Effector memory CD8-positive, alpha-beta T cell (primary cell): Measurements from ENCODE around the gene KAT5.
"Not testable (repeated sequence)": the region's sequence is repeated elsewhere in the genome, so short reads cannot be mapped to it uniquely, and the experiment has no call there.

Experiments used
- ATAC-seq: fragments of 150-1000 bp; cut with Tn5 transposase; replicated peaks from 2 replicates; pipeline ENCODE4 v1.10.0; 2021; ENCODE audit warnings: mild to moderate bottlenecking, moderate library complexity
- DNase-seq, 3 experiments: peaks; one replicate each; pipeline ENCODE4 v3.0.0; 2021
- H3K27ac Mint-ChIP-seq, 2 donors: one replicate each; pipeline ENCODE4 v1.8.0; 2022; ENCODE audit warnings: mild to moderate bottlenecking in 2 of 2, mixed read lengths in 2 of 2, moderate library complexity in 2 of 2
- H3K27me3 Mint-ChIP-seq, 2 donors: one replicate each; pipeline ENCODE4 v1.8.0; 2022; ENCODE audit warnings: mixed read lengths in 2 of 2
- H3K36me3 Mint-ChIP-seq: one replicate; pipeline ENCODE4 v1.8.0; 2022; ENCODE audit warnings: mild to moderate bottlenecking, moderate library complexity, mixed read lengths; ENCODE audit not compliant: insufficient read depth
- H3K4me1 Mint-ChIP-seq, 2 donors: one replicate each; pipeline ENCODE4 v1.8.0; 2022; ENCODE audit warnings: low read depth in 2 of 2, mixed read lengths in 2 of 2
- H3K4me3 Mint-ChIP-seq, 2 donors: one replicate each; pipeline ENCODE4 v1.8.0; 2022; ENCODE audit warnings: mild to moderate bottlenecking in 2 of 2, mixed read lengths in 2 of 2, moderate library complexity in 2 of 2
- H3K9me3 Mint-ChIP-seq, 2 donors: one replicate each; pipeline ENCODE4 v1.8.0; 2022; ENCODE audit warnings: mixed read lengths in 2 of 2
- total RNA-seq, 9 experiments: gene quantifications; one replicate each; lab custom pipeline; 2026; lab: John Stamatoyannopoulos, UW

Gene KAT5
- 61.8 to 94.9 (median 89.3) reads per million in 9 experiments for total RNA-seq

- peak; percentile 83 for ATAC-seq
- Mint-ChIP-seq H3K4me1 (peaks cover 16 to 26% of the 10 kb centered on the region in 2 donors), H3K27ac (peak within 1 kb of the TSS; percentile 99 to 100), H3K4me3 (peak within 1 kb of the TSS; percentile 91 to 94), H3K9me3 (no peaks in the 10 kb centered on the region), H3K27me3 (no peaks in the 10 kb centered on the region), H3K36me3 (peaks cover 55% of the 10 kb centered on the region)
- peak; percentile 97 to 98 (median 97) for DNase-seq
Observed at GRCh38 chr11:65711785-65712632, at the start of gene KAT5. Gene KAT5, plus strand, starts transcription at chr11:65712252. Its CDS starts 16 bp downstream, at chr11:65712268.

GRCh38 chr11:65662799-65663638 lies 49.0 kb upstream of the KAT5 start, which contains the start of gene RELA:
Gene RELA, minus strand, starts transcription at chr11:65662916. Its CDS starts 84 bp downstream, at chr11:65662832.
- peak; percentile 87 to 89 (median 88) for DNase-seq
- Mint-ChIP-seq H3K4me3 (peak within 1 kb of the TSS; percentile 89 to 91), H3K36me3 (peaks cover 55% of the 10 kb centered on the region), H3K27me3 (no peaks in the 10 kb centered on the region), H3K9me3 (no peaks in the 10 kb centered on the region), H3K4me1 (peaks cover 24 to 30% of the 10 kb centered on the region in 2 donors), H3K27ac (peak within 1 kb of the TSS; percentile 94 to 95)
- peak; percentile 82 for ATAC-seq

DNA sequence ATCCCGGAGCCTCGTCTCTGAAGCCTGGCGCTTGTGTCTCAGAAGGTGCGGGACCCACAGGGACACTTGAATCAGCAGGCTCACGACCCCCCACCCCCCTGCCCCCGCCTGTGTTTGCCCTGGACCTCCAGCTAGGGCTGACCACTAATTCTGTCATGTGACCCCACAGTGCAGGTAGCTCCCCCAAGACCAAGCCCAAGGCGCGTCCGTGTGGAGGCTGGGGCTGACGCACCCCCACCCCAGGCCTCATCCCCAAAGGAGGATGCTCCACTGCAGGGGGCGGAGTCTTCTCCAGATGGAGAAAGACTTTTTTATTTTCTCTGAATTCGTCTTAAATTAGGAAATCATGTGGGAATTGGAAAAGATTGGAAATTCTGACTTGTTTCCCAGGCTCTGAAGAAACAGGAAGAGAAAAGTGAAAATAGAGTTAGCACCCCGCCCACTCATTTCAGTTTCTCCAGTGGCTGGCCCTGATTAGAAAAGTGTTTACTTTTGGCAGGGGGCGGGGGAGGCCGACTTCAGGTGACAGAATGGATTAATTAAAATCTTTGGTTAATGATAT lies 48.3 kb upstream of the KAT5 start:
- DNase-seq (peak in 1 of 3 experiments; percentile 26), ATAC-seq (no peak)
- peak overlapping the region; percentile 94 to 95 for H3K27ac Mint-ChIP-seq

GRCh38 chr11:65672180-65672860 lies 39.7 kb upstream of the KAT5 start:
- Mint-ChIP-seq H3K4me3 (no peak overlapping the region), H3K36me3 (no peaks in the 10 kb centered on the region), H3K27ac (no peak overlapping the region), H3K4me1 (no peaks in the 10 kb centered on the region), H3K27me3 (no peaks in the 10 kb centered on the region), H3K9me3 (no peaks in the 10 kb centered on the region)
- DNase-seq (no peak), ATAC-seq (no peak)

More for the DNA sequence above, 48.3 kb upstream of the KAT5 start:
- Mint-ChIP-seq H3K36me3 (peaks cover 48% of the 10 kb centered on the region), H3K4me1 (peaks cover 24 to 27% of the 10 kb centered on the region in 2 donors), H3K27me3 (no peaks in the 10 kb centered on the region), H3K4me3 (peak overlapping the region; percentile 89 to 91), H3K9me3 (no peaks in the 10 kb centered on the region)

DNA sequence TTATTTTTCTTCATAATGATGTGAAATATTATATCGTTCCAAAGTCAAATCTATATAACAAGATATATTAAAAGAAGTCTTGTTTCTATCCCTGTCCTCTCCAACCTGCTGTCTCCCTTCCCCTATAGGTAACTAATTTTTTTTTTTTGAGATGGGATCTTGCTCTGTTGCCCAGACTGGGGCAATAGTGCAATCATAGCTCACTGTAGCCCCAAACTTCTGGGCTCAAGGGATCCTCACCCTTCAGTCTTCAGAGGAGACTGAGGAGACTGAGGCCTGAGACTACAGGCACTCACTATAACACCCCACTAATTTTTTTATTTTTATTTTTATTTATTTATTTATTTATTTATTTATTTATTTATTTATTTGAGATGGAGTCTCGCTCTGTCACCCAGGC lies 39.1 kb upstream of the KAT5 start:
- Mint-ChIP-seq H3K36me3 (no peaks in the 10 kb centered on the region), H3K4me3 (no peak overlapping the region), H3K27ac (no peak overlapping the region), H3K27me3 (no peaks in the 10 kb centered on the region), H3K9me3 (no peaks in the 10 kb centered on the region), H3K4me1 (no peaks in the 10 kb centered on the region)
- DNase-seq = no peak
- no peak for ATAC-seq

DNA sequence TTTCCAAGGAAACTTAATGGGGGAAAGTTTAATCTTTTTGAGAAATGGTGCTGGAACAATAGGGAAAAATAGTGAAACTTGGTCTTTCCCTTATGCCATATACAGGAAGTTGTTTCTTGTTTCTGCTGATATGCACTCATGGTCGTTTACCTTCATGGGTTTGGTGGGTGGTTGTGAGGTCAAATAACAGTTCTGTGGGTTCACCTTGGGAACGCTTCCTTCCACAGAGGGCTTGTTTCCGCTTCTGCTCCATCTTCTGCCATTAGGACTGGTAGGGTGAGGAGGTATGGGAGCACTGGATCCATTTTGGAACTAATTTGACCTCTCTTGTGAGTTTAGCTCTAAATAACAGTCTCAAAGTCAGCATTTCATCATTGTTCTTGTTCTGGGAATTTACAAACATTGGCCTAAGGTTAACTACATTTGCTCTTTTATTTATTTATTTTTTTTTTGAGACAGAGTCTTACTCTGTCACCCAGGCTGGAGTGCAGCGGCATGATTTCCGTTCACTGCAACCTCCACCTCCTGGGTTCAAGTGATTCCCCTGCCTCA lies 31.8 kb upstream of the KAT5 start:
- no peaks in the 10 kb centered on the region for H3K36me3 Mint-ChIP-seq
- no peak overlapping the region for H3K27ac Mint-ChIP-seq
- DNase-seq = no peak
- H3K4me1 Mint-ChIP-seq = no peaks in the 10 kb centered on the region
- H3K9me3 Mint-ChIP-seq = no peaks in the 10 kb centered on the region
- no peak overlapping the region for H3K4me3 Mint-ChIP-seq
- no peak for ATAC-seq
- peaks cover 6 to 18% of the 10 kb centered on the region in 2 donors for H3K27me3 Mint-ChIP-seq

- DNase-seq, H3K4me3 Mint-ChIP-seq, H3K4me1 Mint-ChIP-seq, H3K27ac Mint-ChIP-seq, H3K9me3 Mint-ChIP-seq, ATAC-seq, H3K36me3 Mint-ChIP-seq: not testable (repeated sequence)
- H3K27me3 Mint-ChIP-seq = peaks cover 6 to 18% of the 10 kb centered on the region in 2 donors
Observed at GRCh38 chr11:65683480-65683879, 28.6 kb upstream of the KAT5 start.

- Mint-ChIP-seq H3K36me3 (no peaks in the 10 kb centered on the region), H3K4me1 (no peaks in the 10 kb centered on the region), H3K9me3 (no peaks in the 10 kb centered on the region), H3K27me3 (peaks cover 6 to 18% of the 10 kb centered on the region in 2 donors), H3K4me3 (no peak overlapping the region), H3K27ac (no peak overlapping the region)
- no peak for ATAC-seq
- DNase-seq = no peak
Observed at GRCh38 chr11:65685981-65686380, 26.1 kb upstream of the KAT5 start.

- DNase-seq, H3K27me3 Mint-ChIP-seq, H3K4me1 Mint-ChIP-seq, H3K36me3 Mint-ChIP-seq, ATAC-seq, H3K27ac Mint-ChIP-seq, H3K9me3 Mint-ChIP-seq, H3K4me3 Mint-ChIP-seq: not testable (repeated sequence)
Observed at GRCh38 chr11:65691847-65692246, 20.2 kb upstream of the KAT5 start.

- no peaks in the 10 kb centered on the region for H3K27me3 Mint-ChIP-seq
- ATAC-seq (no peak), DNase-seq (no peak)
- H3K27ac Mint-ChIP-seq = no peak overlapping the region
- H3K4me1 Mint-ChIP-seq = no peaks in the 10 kb centered on the region
- no peaks in the 10 kb centered on the region for H3K9me3 Mint-ChIP-seq
- no peaks in the 10 kb centered on the region for H3K36me3 Mint-ChIP-seq
- H3K4me3 Mint-ChIP-seq = no peak overlapping the region
Observed at GRCh38 chr11:65692367-65692766, 19.7 kb upstream of the KAT5 start.

- ATAC-seq (no peak), DNase-seq (no peak)
- H3K4me1 Mint-ChIP-seq = no peaks in the 10 kb centered on the region
- H3K27me3 Mint-ChIP-seq = peaks cover 0 to 11% of the 10 kb centered on the region in 2 donors
- no peaks in the 10 kb centered on the region for H3K9me3 Mint-ChIP-seq
- no peak overlapping the region for H3K27ac Mint-ChIP-seq
- no peak overlapping the region for H3K4me3 Mint-ChIP-seq
- no peaks in the 10 kb centered on the region for H3K36me3 Mint-ChIP-seq
Observed at GRCh38 chr11:65695459-65696241, 16.4 kb upstream of the KAT5 start.
